Aorta (tissue), 5 donors: ENCODE measurements around the gene IGSF11. TPM values are rescaled to one million over a fixed set of nuclear protein-coding genes. Genes with fewer than 3 reads are reported as not detected.

Experiments used
- ATAC-seq: fragments of 200-7000 bp; cut with Tn5 transposase; one replicate; pipeline ENCODE4 v1.9.1; 2022; ENCODE audit warnings: moderate library complexity; ENCODE audit not compliant: low FRiP score
- DNase-seq, 2 donors: peaks; one replicate each; pipeline ENCODE4 v3.0.0-alpha.2; 2020
- H3K27ac ChIP-seq, 2 donors: one replicate each; pipeline ENCODE4 v1.5.1; 2013; ENCODE audit warnings: low read length in 2 of 2, mild to moderate bottlenecking in 2 of 2, moderate library complexity in 2 of 2, control low read depth in 1 of 2, inconsistent platforms in 1 of 2, low read depth in 1 of 2
- H3K27me3 ChIP-seq, 2 donors: one replicate each; pipeline ENCODE4 v1.6.1; 2013; ENCODE audit warnings: control low read depth in 1 of 2, low read length in 1 of 2, mild to moderate bottlenecking in 1 of 2, moderate library complexity in 1 of 2; ENCODE audit not compliant: insufficient read depth in 2 of 2, control insufficient read depth in 1 of 2
- H3K36me3 ChIP-seq, 2 donors: one replicate each; pipeline ENCODE4 v1.6.1; 2013; ENCODE audit warnings: control low read depth in 1 of 2, low read length in 1 of 2, mild to moderate bottlenecking in 1 of 2; ENCODE audit not compliant: insufficient read depth in 2 of 2, control insufficient read depth in 1 of 2
- H3K4me1 ChIP-seq, 2 donors: one replicate each; pipeline ENCODE4 v1.6.1; 2013; ENCODE audit warnings: low read length in 2 of 2, control low read depth in 1 of 2, mild to moderate bottlenecking in 1 of 2, moderate library complexity in 1 of 2; ENCODE audit not compliant: insufficient read depth in 2 of 2, control insufficient read depth in 1 of 2
- H3K4me3 ChIP-seq, 2 donors: one replicate each; pipeline ENCODE4 v1.5.1; 2013; ENCODE audit warnings: low read length in 2 of 2, control low read depth in 1 of 2, mild to moderate bottlenecking in 1 of 2
- H3K9me3 ChIP-seq: one replicate; pipeline ENCODE4 v1.6.1; 2013; ENCODE audit warnings: mild to moderate bottlenecking, low read length; ENCODE audit not compliant: control insufficient read depth
- WGBS, 2 donors: extraction: QIAGEN DNeasy Blood & Tissue Kit; methylation state at CpG; one replicate each; pipeline ENCODE4 v1.1.7; 2013; 5-methylcytosine and 5-hydroxymethylcytosine counted together
- intact Hi-C, 2 donors: fragments of 100-400 bp; cut with DNase I; formaldehyde crosslinking; loops; one replicate each; pipeline versions ENCODE4 v1.14.2 to v1.15.0; 2022
- polyA plus RNA-seq, 2 donors: library from polyadenylated mRNA; stranded (reverse); fragments of 200-250 nt; gene quantifications; one replicate each; pipeline ENCODE4 v1.2.3, GENCODE V29; 2013
- total RNA-seq, 2 donors: library from RNA; stranded (reverse); fragmentation: NEBNext Ultra II Directional; extraction: Animal tissue kit (Norgen Biotek cat#: 25700); gene quantifications; one replicate each; pipeline ENCODE4 v1.2.1, GENCODE V29; 2021
- donor health status: healthy with polysubstance abuse.
- donor health status: Bipolar disorder and iron deficiency.
- donor health status: DM: no; HTN: no; CAD: no.
- donor health status: DM: no; HTN: no; CAD: no.
- donor health status: DM: yes; HTN: yes; CAD: no.

IGSF11 gene
- total and polyA plus RNA-seq, 4 donors = 0.05 to 0.75 (median 0.42) TPM; not detected in 1

GRCh38 chr3:119042162-119042561 is 7.5 kb upstream of the IGSF11 start:
- H3K9me3 ChIP-seq = no peaks in the 10 kb centered on the region
- DNase-seq (no peak), ATAC-seq (no peak)
- no peak overlapping the region for H3K27ac ChIP-seq
- 83 to 93% methylated on average over 2 of the region's 2 CpGs for WGBS, 2 donors
- H3K27me3 ChIP-seq = no peaks in the 10 kb centered on the region
- intact Hi-C loops = no loop called here
- H3K4me3 ChIP-seq = no peak overlapping the region
- H3K36me3 ChIP-seq = no peaks in the 10 kb centered on the region
- no peaks in the 10 kb centered on the region for H3K4me1 ChIP-seq

- DNase-seq (no peak), ATAC-seq (no peak)
- H3K4me1 ChIP-seq = no peaks in the 10 kb centered on the region
- H3K27me3 ChIP-seq = no peaks in the 10 kb centered on the region
- H3K9me3 ChIP-seq = peaks cover 3% of the 10 kb centered on the region
- peak overlapping the region in 1 of 2 donors; percentile 38 for H3K4me3 ChIP-seq
- H3K36me3 ChIP-seq = no peaks in the 10 kb centered on the region
- WGBS, 2 donors = 1% methylated on average over 18 of the region's 18 CpGs
- no peak overlapping the region for H3K27ac ChIP-seq
- intact Hi-C loops = loop anchor here in 1 of 2 donors (5.0 kb wide), 1 partner anchor 153 kb away; no protein-coding TSS in a partner anchor
Measured at GRCh38 chr3:119035014-119035346, 334 bp upstream of the IGSF11 start.

- intact Hi-C loops = loop anchor here in 1 of 2 donors (5.0 kb wide), 1 partner anchor 151 kb away; no protein-coding TSS in a partner anchor
- DNase-seq (no peak), ATAC-seq (no peak)
- Histone ChIP-seq H3K4me1 (no peaks in the 10 kb centered on the region), H3K27me3 (peaks cover 0 to 1% of the 10 kb centered on the region in 2 donors), H3K4me3 (no peak overlapping the region), H3K36me3 (no peaks in the 10 kb centered on the region), H3K9me3 (peaks cover 3% of the 10 kb centered on the region), H3K27ac (no peak overlapping the region)
- 61 to 65% methylated on average over 14 of the region's 14 CpGs for WGBS, 2 donors
Measured at GRCh38 chr3:119033393-119034255, 1.0 kb downstream of the IGSF11 start.

GRCh38 chr3:119025171-119025795 is 9.4 kb downstream of the IGSF11 start:
- intact Hi-C loops = no loop called here
- WGBS, 2 donors = 71 to 82% methylated on average over 3 of the region's 3 CpGs

GRCh38 chr3:119019767-119020518 is 14.7 kb downstream of the IGSF11 start:
- no peaks in the 10 kb centered on the region for H3K4me1 ChIP-seq
- peak; percentile 44 for ATAC-seq
- no peak overlapping the region for H3K4me3 ChIP-seq
- H3K27me3 ChIP-seq = no peaks in the 10 kb centered on the region
- H3K27ac ChIP-seq = no peak overlapping the region
- WGBS, 2 donors = 63% methylated on average over 4 of the region's 4 CpGs
- intact Hi-C loops = no loop called here
- H3K36me3 ChIP-seq = no peaks in the 10 kb centered on the region
- H3K9me3 ChIP-seq = no peaks in the 10 kb centered on the region
- no peak for DNase-seq

More at GRCh38 chr3:119025171-119025795, 9.4 kb downstream of the IGSF11 start:
- no peak for ATAC-seq
- no peaks in the 10 kb centered on the region for H3K9me3 ChIP-seq
- no peaks in the 10 kb centered on the region for H3K4me1 ChIP-seq
- DNase-seq = no peak
- peaks cover 0 to 1% of the 10 kb centered on the region in 2 donors for H3K27me3 ChIP-seq
- H3K36me3 ChIP-seq = no peaks in the 10 kb centered on the region
- no peak overlapping the region for H3K27ac ChIP-seq
- H3K4me3 ChIP-seq = no peak overlapping the region

GRCh38 chr3:119018690-119019463 is 15.8 kb downstream of the IGSF11 start:
- Histone ChIP-seq H3K36me3 (no peaks in the 10 kb centered on the region), H3K9me3 (no peaks in the 10 kb centered on the region), H3K4me3 (no peak overlapping the region), H3K27ac (no peak overlapping the region), H3K4me1 (no peaks in the 10 kb centered on the region), H3K27me3 (no peaks in the 10 kb centered on the region)
- 86 to 87% methylated on average over 1 of the region's 1 CpG for WGBS, 2 donors
- no peak for ATAC-seq
- no peak for DNase-seq
- intact Hi-C loops = no loop called here

GRCh38 chr3:119015942-119016341 is 18.7 kb downstream of the IGSF11 start:
- H3K36me3 ChIP-seq = no peaks in the 10 kb centered on the region
- H3K4me1 ChIP-seq = no peaks in the 10 kb centered on the region
- no peak for DNase-seq
- no peaks in the 10 kb centered on the region for H3K27me3 ChIP-seq
- ATAC-seq = no peak
- intact Hi-C loops = no loop called here
- H3K9me3 ChIP-seq = no peaks in the 10 kb centered on the region
- no peak overlapping the region for H3K4me3 ChIP-seq
- 77 to 80% methylated on average over 2 of the region's 2 CpGs for WGBS, 2 donors
- H3K27ac ChIP-seq = no peak overlapping the region

- no peak for ATAC-seq
- Histone ChIP-seq H3K4me1 (no peaks in the 10 kb centered on the region), H3K4me3 (no peak overlapping the region)
Measured at GRCh38 chr3:119013951-119014350, 20.7 kb downstream of the IGSF11 start.

More at GRCh38 chr3:119013951-119014350, 20.7 kb downstream of the IGSF11 start:
- DNase-seq = no peak
- Histone ChIP-seq H3K27me3 (no peaks in the 10 kb centered on the region), H3K9me3 (no peaks in the 10 kb centered on the region), H3K27ac (no peak overlapping the region), H3K36me3 (no peaks in the 10 kb centered on the region)
- 51 to 61% methylated on average over 3 of the region's 3 CpGs for WGBS, 2 donors
- intact Hi-C loops = no loop called here
